Measurements from ENCODE around the gene DPPA4.

The DPPA4 gene

GRCh38 chr3:109338322-109338721 is 976 bp upstream of the DPPA4 start:
- no peak for DNase-seq (ENCODE audit: low read depth)

DNA sequence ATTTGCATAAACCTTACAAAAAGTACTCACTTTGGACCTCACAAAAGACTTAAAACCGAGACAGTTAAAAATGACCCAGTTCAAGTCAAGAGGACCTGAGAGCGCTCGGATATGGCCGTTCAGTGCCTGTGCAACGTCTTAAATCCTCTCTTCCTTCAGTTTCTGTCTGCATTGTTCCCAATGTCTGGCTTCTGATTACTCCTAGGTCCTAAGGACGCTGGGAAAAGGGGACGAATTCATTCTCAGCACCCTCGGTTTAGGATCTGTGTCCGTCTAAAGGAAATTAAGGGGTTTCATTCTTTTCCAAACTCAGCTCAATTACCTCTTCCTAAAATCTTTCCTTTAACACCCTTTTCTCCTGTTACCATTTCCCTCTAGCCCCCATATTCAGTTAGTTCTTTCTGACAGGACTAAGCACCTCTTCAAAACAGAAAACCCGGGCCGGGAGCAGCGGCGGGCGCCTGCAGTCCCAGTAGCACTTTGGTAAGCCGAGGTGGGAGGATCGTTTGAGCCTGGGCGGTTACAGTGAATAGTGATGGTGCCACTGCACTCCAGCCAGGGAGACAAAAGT is 970 bp downstream of the DPPA4 start:
- DNase-seq (ENCODE audit: low read depth) = no peak

DNA sequence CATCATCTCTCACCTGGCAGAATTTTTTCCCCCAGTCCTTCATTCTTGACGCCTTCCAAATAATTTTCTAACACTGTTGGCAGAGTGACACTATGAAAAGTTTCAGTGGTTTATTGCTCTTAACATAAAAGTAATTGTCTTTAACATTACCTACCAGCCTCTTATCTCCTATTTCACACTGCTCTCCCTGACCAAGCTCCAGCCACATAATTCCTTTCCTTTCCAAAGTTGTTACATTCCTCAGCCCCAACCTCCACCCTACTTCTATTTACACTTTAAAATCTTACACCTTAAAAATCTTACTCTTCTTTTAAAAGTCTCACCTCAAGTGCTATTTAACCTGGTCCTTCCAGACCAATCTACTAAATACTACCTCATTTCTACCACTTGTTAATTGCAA is 2.8 kb downstream of the DPPA4 start:
- no peak for DNase-seq (ENCODE audit: low read depth)

GRCh38 chr3:109331692-109332091 is 5.7 kb downstream of the DPPA4 start:
- DNase-seq (ENCODE audit: low read depth) = no peak

- DNase-seq (ENCODE audit: low read depth) = no peak
Measured at GRCh38 chr3:109330405-109330804, 6.9 kb downstream of the DPPA4 start.

GRCh38 chr3:109328202-109328601 is 9.1 kb downstream of the DPPA4 start:
- DNase-seq (ENCODE audit: low read depth) = no peak

- no peak for DNase-seq (ENCODE audit: low read depth)
Measured at GRCh38 chr3:109325657-109326056, 11.7 kb downstream of the DPPA4 start.

DNA sequence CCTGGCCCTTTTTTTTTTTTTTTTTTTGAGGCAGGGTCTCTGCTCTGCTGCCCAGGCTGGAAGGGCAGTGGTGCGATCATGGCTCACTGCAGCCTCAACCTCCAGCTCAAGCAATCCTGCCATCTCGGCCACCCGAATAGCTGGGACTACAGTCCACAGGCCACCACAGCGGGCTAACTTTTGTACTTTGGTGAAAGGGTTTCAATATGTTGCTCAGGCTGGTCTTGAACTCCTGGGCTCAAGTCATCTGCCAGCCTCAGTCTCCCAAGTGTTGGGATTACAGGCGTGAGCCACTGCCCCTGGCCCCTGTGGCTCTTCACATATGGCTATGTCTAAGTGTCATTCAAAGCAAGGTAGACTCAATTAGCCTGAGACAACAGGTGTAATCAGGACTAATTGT is 12.2 kb downstream of the DPPA4 start:
- no peak for DNase-seq (ENCODE audit: low read depth)

- DNase-seq (ENCODE audit: low read depth) = no peak
Measured at GRCh38 chr3:109316162-109316730, 21.1 kb downstream of the DPPA4 start, which contains the start of gene DPPA2. Gene DPPA2 (minus strand): TSS chr3:109316517. CDS start chr3:109314542, 1,975 bp downstream.

DNA sequence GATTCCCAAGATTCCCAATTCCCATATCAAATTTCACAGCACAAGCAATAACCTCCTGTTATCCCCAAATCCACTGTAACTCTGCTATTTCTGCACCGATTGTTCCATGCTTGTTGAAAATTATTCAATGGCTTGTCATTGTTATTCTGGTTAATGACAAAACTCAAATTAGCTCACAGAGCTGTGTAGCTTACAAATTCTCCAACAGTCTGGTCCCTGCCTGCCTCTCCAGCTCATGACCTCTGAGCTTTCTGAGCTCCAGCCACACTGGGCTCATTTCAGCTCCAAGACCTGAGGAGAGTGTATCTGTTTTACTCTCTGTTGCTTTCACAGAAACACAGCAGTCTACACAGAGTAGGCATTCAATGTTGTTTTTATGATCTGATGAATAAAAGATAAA is 24.3 kb downstream of the DPPA4 start:
- DNase-seq (ENCODE audit: low read depth) = no peak

GRCh38 chr3:109297496-109297895 is 39.9 kb downstream of the DPPA4 start:
- no peak for DNase-seq (ENCODE audit: low read depth)

DNA sequence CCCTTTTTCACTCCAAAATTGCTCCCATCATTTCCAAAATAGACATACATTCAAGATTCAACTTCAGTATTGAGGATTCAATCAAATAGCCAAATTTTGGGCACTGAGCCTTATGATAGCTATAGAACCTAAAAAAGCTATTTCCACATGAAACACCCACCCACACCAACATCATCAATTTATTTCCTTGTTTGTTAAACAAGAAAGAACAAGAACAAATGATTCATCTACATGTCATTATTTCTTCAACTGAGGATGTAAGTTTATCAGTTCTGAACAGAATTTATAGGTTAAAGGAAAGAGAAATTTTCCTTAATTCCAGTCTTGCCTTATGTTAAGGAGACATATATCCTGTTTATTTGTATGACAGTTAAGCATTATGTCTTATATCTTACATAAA is 53.3 kb downstream of the DPPA4 start:
- no peak for DNase-seq (ENCODE audit: low read depth)

DNA sequence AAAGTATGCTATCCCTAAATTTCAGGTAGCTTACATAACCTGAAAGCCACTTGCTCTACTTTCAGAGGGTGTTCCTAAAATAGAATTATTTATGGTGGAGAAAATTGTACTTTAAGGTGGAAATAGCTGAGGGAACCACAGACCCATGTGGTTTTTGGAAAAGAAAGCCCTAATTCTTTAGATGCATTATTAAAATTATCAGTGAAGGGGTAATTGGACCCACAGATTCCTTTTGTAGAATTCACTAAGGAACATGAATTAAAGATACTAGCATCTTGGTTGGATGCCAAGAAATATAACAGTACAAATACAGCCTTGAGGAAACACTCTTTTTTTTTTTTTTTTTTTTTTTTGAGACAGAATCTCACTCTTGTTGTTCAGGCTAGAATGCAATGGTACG is 58.8 kb downstream of the DPPA4 start:
- no peak for DNase-seq (ENCODE audit: low read depth)

GRCh38 chr3:109278141-109278540 is 59.2 kb downstream of the DPPA4 start:
- no peak for DNase-seq (ENCODE audit: low read depth)

Measured in stimulated activated CD8-positive, alpha-beta memory T cell treated with anti-CD3 and anti-CD28 coated beads, Interleukin-12 subunit alpha, Interleukin-12 subunit beta, amount 100 ng/mL, for 1 hour (primary cell).